NCI-H524 (cell line): Measurements from ENCODE around the gene PGR.
"Not testable (repeated sequence)": the region's sequence is repeated elsewhere in the genome, so short reads cannot be mapped to it uniquely, and the experiment has no call there.

Experiments
- DNase-seq, 2 experiments: peaks; one replicate each; lab custom pipeline; 2025; lab: John Stamatoyannopoulos, UW

Gene PGR

DNA sequence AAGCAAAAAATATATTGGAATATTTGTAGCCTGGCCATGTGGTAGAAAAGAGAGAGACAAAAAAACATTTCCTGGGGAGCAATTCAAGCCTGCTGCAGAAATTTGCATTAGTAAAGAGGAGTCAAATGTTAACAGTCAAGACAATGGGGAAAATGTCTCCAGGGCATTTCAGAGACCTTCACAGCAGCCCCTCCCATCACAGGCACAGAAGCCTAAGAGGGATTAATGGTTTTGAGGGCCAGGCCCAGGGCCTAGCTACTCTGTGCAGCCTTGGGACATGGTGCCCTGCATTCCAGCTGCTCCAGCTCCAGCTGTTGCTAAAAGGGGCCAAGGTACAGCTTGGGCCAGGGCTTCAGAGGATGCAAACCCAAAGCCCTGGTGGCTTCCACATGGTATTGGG, 46.8 kb downstream of the PGR start:
- DNase-seq = no peak

DNA sequence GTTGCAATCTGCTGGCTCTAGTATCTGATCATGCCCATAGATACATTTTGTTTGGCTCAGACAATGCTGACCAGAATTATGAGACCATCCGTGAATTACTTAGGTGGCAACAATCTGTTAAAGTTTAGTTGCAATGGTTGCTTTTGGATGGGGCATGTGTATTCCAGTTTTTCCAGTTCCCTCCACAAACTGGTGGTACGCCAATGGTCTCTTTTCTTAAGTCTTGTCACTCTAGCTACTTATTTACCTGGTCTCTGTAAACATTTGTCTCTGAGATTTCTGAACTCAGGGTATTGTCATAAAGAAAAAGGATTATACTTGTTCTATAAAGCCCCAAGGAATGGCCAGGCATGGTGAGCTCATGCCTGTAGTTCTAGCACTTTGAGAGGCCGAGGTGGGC, 65.9 kb downstream of the PGR start:
- no peak for DNase-seq

DNA sequence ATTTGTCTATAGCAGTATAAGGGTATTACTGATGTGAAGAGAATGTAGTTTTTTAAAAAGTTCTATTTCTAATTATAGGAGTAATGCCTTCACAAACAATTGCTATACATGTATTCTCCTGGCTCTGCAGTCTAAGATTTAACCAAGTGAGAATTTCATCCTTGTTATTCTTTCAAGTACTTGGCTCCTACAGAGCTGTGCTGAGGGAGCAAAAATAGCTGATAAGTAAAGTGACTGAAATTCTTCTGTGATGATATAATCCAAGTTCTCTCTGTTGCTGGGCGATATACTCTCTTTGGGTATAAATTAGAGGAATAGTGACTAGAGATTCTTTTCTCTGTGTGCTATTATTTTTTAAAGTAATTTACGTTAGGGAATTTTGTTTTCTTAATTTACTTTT, 68.0 kb downstream of the PGR start:
- no peak for DNase-seq

DNA sequence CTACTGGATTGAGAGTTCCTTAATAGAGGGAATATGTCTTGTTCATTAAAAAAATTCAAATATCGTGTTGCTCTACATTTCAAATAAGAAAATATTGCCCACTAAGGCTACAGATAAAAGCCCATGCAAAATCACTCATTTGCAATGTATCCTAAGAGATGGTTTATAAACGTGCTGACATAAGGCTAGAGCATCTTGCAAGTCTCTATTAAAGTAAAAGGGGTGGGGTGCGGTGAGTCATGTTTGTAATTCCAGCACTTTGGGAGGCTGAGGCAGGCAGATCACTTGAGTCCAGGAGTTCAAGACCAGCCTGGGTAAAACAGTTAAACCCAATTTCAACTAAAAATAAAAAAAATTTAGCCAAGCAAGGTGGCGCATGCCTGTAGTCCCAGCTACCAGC, 70.3 kb downstream of the PGR start:
- no peak for DNase-seq

DNA sequence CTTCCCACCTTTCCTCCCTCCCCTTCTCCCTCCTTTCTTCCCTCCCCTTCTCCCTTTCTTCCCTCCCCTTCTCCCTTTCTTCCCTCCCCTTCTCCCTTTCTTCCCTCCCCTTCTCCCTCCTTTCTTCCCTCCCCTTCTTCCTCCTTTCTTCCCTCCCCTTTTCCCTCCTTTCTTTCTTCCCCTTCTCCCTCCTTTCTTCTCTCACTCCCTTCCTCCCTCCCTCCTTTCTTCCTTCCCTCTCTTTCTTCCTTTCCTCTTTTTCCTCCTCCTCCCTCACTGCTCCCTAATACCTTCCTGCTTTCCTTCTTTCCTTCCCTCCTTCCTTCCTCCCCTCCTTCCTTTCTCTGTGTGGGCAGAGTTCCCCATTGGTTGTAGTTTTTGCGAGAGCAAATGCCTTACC, 76.1 kb downstream of the PGR start:
- no peak for DNase-seq

DNA sequence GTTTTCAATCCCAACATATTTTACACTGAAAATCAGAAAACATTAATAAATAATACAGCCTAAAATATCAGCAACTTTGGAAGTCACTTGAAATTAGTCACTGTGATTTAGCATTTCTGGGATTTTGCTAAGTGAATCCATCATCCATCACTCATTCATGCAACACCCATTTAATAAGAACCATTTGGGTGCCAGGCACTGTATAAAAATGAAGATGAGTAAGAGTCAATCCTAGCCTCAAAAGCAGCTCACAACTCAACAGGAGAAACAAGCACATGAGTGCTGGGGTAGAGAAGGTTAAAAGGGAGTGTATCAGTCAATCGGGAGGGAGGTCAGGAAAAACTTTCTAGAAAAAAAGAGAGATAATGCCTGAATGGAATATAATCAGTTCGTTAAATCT, 77.9 kb downstream of the PGR start:
- no peak for DNase-seq

DNA sequence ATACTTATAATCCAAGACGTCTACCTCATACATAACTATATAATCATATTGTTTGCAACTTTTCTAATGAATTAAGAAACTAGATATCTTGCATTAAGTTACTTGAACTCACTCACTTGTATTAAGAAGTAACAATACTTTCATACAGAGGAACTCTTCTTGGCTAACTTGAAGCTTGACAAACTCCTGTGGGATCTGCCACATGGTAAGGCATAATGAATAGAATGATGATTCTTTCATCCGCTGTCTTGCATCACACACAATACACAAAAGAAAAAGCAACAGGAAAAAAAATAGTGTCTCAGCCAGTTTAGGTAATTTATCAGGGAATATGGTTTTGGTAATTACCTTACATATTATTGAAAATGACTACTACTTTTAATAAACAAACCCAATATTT, 79.8 kb downstream of the PGR start:
- no peak for DNase-seq

DNA sequence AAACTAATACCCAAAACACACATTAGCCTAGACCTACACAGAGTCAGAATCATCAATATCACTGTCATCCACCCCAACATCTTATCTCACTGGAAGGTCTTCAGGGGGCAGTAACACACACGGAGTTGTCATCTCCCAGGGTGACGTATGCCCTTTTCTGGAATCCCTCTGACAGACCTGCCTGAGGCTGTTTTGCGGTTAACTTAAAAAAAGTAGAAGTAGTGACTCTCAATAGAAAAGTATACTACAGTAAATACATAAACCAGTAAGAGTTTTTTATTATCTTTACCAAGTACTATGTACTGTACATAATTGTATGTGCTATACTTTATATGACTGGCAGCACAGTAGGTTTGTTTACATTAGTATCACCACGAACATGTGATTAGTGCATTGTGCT, 80.5 kb downstream of the PGR start:
- no peak for DNase-seq

DNA sequence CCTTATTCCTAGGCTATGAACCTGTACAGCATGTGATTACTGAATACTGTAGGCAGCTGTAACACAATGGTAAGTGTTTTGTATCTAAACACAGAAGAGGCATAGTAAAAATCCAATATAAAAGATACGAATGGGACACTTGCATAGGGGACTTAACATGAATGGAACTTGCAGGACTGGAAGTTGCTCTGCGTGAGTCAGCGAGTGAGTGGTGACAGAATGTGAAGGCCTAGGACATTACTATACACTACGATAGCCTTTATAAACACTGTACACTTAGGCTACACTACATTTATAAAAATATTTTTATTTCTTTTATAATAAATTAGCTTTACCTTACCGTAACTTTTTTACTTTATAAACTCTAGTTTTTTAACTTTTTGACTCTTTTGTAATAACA, 81.1 kb downstream of the PGR start:
- DNase-seq = no peak

DNA sequence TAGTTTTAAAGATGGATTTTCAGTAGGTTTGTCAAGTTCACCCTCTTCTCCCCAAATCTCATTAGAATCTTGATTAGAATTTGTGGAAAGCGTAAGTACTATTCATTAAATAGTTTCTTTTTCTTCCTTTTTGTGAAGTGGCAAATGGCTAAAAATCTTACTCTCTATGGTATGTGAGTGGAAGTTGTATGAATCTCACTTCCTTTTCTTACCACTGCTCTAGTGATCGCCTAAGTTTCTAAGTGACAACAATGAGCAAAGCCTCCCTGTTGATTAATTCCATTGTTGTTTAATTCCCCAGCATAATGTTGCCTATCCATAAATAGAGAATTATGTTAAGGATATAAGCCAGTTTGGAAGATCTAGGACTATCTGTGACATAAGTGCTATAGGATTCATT, 82.7 kb downstream of the PGR start:
- DNase-seq = no peak

DNA sequence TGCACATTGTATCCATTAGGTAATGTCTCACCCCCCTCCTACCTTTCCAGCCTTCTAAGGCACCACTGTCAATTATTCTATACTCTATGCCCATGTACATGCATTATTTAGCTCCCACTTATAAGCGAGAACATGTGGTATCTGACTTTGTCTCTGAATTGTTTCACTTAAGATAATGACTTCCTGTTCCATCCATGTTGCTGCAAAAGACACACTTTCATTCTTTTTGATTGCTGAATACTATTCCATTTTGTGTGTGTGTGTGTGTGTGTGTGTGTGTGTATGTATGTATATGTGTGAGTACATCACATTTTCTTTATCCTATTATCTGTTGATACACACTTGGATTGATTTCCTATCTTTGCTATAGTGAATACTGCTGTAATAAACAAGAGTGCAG, 84.2 kb downstream of the PGR start:
- no peak for DNase-seq

DNA sequence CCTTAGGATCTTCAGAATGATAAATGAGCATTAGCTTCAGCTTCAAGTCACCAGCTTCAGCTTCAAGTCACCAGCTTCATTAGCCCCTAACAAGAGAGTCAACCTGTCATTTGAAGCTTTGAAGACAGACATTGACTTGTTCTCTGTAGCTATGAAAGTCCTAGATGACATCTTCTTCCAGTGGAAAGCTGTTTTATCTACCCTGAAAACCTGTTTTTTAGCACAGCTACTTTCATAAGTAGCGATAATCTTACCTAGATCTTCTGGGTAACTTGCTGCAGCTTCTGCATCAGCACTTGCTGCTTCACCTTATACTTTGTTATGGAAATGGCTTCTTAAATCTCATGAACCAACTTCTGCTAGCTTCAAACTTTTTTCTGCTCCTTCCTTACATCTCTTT, 85.7 kb downstream of the PGR start:
- DNase-seq = no peak

DNA sequence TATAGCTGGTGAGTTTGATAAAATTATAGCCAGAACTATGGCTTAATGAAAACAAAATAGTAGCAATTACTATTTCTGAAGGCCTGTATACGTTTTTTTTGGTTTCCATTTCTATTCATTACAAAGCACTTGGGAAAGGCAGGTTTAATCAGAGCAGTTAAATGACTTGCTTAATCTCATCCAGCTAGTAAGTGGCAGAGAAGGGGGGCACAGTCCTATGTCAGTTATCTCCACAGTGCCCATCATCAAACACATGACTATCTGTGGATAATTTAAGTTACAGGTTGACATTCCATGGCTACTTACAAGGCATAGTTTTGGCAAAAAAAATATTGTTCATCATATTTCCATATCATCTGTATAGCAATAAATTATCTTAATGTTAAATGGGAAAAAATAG, 93.7 kb downstream of the PGR start:
- no peak for DNase-seq

DNA sequence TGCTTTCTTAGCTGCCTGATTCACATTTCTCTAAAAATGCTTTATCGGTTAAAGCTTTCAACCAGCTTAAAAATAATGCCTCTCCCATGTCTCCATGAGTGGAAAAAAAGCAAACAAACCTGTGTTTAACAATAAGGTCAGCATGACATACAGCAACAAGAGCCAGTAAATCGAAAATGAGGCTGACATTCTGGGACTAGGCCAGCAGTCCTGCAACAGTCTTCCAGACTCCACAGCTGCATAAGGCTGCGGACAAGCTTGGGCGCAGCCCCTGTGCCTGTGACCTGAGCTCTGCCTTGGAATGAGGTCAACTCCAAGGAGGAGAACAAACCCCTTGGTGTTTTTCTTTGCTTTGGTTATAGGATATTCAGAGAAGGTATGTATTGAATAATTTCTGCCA, 95.5 kb downstream of the PGR start:
- DNase-seq = no peak

DNA sequence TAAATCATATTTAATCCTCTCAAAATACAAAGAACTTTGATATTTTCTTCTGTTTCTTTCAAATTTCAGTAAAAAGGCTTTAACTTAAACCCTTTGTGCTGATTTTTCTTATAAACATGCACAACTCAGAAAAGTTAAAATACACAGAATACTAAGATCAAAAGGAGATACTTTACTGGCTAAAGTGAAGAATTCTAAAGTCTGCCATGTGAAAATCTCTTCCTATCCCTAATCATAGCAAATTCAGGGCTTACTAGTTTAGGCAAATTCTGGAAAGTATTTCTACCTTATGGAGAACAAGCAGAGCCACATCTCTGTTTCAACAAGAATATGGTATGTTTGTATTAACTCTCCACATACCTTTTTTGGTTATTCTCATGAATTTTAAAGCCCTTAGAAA, 96.6 kb downstream of the PGR start:
- DNase-seq = no peak

DNA sequence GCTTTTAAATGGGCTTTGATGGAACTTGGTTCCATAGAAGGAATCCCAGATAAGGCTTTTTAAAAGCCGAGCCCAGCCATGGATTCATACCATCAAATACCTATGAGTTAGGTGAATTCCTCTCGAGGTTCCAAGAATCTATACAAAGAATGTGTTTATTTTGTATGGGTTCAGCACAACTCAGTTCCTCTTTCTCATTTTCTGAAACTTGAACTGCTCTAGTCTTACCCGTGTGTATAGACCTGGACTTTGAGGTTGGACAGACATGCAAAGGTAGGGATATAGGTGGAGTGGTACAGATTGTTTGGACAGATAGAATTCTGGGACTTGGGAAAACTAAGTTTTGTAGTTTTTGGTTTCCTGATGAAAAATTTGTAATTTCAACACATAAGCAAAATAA, 97.9 kb downstream of the PGR start:
- no peak for DNase-seq

DNA sequence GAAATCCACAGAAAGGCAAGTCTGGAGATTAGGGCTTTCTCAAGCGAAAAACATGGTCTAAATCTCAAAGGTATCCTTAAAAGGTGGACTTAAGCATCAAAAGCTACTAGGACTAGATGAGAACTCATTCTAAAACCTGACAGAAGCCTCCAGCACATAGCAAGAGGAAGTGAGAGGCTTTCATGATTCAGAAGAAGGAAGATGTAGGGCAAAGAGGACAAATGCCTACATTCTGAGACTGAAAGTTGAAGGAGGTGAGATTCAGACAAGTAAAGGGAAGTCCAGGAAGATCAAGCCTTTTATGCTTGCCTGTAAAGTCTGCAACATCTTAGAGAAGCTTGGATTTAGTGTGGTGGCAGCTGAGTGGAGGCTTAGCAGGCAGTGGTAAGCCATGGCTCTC, 98.9 kb downstream of the PGR start:
- no peak for DNase-seq

DNA sequence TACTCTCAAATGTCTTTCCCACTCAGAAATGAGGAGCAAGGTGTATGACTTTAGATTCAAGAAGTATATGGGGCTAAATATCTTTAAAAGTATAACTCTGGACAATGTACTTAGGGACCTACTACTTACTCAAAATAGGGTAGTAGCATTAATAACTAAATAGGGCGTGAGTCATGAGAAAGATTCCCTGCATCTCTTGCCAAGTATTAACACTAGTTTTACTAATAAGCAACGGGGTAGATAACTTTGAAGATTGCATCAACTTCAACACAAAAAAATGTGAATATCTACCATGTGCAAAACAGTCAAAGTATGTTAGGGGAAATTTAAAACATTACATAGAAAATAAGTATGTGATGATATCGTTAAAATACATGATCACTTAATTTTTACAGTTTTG, 99.6 kb downstream of the PGR start:
- no peak for DNase-seq

DNA sequence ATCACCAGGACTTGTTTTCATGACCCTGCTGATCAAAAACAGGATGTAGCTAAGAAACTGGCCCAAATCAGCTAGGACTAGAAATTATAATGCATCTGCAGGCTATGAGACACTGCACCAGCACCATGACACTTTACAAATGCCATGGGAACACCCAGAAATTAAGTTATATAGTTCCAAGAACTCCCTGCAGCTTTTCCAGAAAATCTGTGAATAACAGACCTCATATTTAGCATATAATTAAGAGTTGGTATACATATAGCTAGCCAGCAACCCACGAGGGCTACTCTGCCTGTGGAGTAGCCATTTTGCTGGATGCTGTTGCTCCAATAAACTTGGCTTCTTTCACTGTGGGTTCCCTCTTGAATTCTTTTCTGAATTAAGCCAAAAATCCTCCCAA, 101.0 kb downstream of the PGR start:
- DNase-seq = no peak

DNA sequence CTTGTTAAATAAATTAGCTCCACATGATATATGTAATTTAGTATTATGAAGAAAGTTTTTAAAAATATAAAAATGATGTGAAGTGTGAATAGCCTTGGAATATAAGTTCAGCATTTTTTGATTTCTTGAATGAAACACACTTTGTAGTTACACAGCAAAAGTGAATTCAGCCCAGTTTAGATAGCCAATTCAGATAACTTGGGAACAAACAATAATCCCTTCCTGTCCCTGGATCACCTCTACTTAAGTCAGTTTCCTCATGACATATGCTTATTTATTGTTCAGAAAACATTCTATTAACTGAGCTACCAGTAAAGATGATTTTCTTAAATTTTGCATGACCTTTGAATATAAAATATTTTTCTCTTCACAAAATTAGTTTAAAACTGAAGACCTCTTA, 107.4 kb downstream of the PGR start:
- no peak for DNase-seq

DNA sequence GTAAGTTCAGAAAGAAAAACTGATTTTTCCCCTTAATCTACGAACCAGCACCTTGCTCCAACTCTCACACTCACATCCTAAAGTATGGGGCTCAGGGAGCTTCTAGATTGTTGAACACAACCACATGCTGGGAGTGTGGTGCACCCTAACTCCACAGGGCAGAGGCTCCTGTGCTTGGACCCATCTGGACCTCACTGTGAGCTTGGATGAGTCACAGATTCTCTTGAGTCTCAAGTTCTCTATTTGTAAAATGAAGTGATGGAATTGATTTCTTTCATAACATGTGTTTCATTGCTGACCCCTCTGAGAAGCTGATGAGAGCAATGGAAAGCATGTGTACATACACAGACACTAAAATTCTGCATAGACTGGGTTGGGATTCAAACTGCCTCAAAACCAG, 109.7 kb downstream of the PGR start:
- no peak for DNase-seq

DNA sequence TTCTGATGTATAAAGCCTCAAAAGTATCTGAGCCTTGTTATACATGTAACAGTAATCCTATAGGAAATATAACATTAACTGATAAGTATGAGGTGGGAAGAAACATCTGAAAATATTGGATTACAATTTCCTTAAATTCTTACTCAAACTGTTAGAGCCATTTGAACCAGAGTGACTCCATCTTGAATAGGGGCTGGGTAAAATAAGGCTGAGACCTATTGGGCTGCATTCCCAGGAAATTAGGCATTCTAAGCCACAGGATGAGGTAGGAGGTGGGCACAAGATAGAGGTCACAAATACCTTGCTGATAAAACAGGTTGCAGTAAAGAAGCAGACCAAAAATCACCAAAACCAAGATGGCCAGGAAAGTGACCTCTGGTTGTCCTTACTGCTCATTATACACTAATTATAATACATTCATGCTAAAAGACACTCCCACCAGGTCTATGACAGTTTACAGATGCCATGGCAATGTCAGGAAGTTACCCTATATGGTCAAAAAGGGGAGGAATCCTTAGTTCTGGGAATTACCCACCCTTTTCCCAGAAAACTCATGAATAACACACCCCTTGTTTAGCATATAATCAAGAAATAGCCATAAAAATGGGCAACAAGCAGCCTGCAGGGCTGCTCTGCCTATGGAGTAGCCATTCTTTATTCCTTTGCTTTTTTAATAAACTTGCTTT, 114.9 kb downstream of the PGR start:
- DNase-seq = no peak

DNA sequence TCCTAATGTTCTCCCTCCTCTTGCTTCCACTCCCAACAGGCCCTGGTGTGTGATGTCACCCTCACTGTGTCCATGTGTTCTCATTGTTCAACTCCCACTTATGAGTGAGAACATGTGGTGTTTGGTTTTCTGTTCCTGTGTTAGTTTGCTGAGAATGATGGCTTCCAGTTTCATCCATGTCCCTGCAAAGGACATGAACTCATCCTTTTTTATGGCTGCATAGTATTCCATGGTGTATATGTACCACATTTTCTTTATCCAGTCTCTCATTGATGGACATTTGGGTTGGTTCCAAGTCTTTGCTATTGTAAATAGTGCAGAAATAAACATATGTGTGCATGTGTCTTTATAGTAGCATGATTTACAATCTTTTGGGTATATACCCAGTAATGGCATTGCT, 115.9 kb downstream of the PGR start:
- DNase-seq = not testable (repeated sequence)

DNA sequence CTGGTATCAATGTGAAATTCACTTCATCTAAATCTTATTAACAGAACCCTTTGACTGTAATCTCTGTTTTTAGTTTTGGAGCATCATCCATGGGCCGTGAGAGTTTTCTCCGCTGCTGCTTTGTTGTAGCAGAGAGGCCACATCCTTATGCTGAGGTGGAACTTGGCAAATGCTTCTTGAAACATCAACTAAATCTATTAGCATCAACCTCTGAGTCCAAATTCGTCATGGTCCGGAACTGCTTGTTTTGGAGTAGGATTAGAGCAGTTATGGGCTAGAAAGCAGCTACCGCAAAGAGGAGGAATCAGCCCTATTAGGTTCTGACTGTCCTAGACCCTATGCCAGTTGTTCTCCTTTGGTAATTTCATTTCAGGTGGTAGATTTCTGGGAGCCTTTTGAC, 117.7 kb downstream of the PGR start:
- DNase-seq = no peak

DNA sequence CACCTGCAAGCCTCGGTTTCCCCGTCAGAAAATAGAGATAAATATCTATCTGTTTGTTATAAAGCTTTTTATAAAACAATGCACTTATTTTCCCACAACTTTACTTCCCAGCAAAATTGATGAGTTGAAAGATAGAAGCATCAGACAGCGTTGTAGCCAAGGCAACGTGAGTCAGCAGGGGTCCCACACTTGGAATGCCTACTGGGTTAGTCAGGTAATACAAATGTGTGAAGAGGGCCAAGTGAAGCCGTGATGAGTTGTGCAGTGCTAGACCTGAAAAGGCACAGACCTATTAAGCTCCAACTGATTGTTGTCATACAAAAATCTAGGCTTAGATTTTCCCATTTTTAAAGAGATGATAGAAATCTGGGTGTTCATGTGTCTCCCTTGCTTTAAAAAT, 118.7 kb downstream of the PGR start:
- DNase-seq = no peak
